Measurements from ENCODE around the gene MORN5.

MORN5 gene

DNA sequence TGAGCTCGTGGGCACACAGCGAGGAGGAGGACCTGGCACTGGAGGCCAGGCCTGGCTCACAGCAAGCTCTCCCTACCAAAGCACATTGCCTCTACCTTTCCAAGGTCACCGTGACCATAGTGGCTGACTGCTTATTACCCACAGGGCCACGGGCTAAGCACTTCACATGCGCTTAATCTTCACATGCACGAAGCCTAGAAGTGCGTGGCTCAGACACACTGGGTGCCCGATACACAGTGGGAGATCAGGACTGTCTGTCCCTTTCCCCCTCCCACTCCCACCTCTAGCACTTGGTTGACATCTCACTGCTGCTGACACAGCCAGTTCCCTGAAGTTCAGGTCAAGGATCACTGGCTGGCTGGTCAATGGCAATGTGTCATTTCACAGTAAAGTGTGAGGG lies 45.5 kb downstream of the MORN5 start:
- FAIRE-seq (no peak), DNase-seq (ENCODE audit: insufficient read length, low spot score) (no peak)
- TF ChIP-seq TAF1 (IDR thresholded peaks at IDR 0.05; ENCODE audit: low read depth, low read length) (no peak), POLR2AphosphoS5 (IDR thresholded peaks at IDR 0.05; ENCODE audit: low read depth, low read length) (no peak), PAX5 (IDR thresholded peaks at IDR 0.05; ENCODE audit: insufficient read depth, low read length, severe bottlenecking) (no peak), POLR2A (IDR thresholded peaks at IDR 0.05; ENCODE audit: low read depth, low read length) (no peak), POU2F2 (IDR thresholded peaks at IDR 0.05; ENCODE audit: low read depth, low read length) (no peak), SPI1 (IDR thresholded peaks at IDR 0.05; ENCODE audit: low read depth, low read length) (no peak)

DNA sequence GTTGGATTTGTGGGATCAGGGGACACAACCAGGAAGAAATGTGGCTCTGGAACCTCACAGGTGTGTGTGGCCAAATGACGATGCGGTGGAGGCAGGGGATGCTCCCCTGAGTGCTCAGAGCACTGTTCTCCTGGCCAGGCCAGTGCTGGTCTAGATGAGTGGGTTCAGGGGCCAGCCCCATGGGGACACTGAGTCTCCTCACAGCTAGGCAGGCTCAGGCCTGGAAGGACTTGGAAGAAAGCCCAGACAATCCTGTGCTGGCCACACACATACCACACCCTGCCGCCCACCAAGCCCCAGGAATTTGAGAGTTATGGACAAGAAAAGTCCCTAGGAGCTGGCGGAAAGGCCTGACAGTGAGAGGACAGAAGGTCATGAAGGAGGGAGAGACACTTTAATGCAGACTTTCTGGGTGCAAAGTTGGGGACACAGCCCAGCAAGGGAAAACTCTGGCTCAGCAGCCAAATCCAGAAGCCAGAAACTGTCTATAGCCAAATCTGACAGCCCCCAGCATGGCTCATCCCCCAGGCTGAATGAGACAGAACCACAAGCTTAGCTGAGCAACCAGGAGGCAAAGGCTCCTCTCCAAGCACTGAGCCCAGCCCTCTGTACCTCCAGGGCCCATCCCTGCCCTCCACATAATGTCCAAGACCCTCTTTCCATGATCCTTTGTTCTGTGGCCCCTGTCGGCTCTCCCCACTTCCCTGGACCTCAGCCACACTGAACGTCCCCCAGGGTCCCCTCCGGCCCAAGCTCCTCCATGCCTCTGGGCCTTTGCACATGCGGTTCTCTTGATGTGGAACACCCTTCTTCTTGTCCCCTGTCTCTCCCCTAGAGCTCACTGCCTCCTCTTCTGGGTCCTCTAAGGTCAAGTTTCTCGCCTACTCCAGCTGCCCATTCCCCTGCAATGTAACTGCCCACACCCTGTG lies 46.7 kb downstream of the MORN5 start:
- DNase-seq (ENCODE audit: insufficient read length, low spot score) (no peak), FAIRE-seq (no peak)
- TF ChIP-seq POU2F2 (IDR thresholded peaks at IDR 0.05; ENCODE audit: low read depth, low read length) (no peak), PAX5 (IDR thresholded peaks at IDR 0.05; ENCODE audit: insufficient read depth, low read length, severe bottlenecking) (no peak), POLR2A (IDR thresholded peaks at IDR 0.05; ENCODE audit: low read depth, low read length) (no peak), TAF1 (IDR thresholded peaks at IDR 0.05; ENCODE audit: low read depth, low read length) (no peak)

DNA sequence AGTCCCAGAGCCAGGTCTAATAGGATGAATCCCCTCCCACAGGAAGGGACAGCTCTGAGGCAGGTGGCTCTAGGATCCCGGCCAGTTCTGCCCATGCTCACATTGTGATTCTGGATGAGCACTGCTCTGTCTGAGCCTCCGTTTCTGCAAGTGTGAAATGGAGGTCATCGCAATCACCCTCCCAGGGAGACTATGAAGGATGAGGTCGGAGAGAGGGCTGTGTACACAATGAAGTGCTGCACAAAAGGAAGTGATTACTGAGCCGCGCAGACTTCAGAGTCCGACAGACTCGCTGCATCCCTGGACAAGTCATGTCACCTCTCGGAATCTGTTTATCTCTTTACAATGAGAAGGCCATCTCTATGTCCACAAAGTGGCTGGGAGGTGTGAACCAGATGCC lies 47.4 kb downstream of the MORN5 start:
- FAIRE-seq, result no peak
- no peak for DNase-seq (ENCODE audit: insufficient read length, low spot score)
- no peak for TF ChIP-seq PAX5 (IDR thresholded peaks at IDR 0.05; ENCODE audit: insufficient read depth, low read length, severe bottlenecking)
- no peak for TF ChIP-seq TAF1 (IDR thresholded peaks at IDR 0.05; ENCODE audit: low read depth, low read length)
- TF ChIP-seq POLR2AphosphoS5 (IDR thresholded peaks at IDR 0.05; ENCODE audit: low read depth, low read length), result no peak
- no peak for TF ChIP-seq POLR2A (IDR thresholded peaks at IDR 0.05; ENCODE audit: low read depth, low read length)
- no peak for TF ChIP-seq POU2F2 (IDR thresholded peaks at IDR 0.05; ENCODE audit: low read depth, low read length)
- no peak for TF ChIP-seq SPI1 (IDR thresholded peaks at IDR 0.05; ENCODE audit: low read depth, low read length)

DNA sequence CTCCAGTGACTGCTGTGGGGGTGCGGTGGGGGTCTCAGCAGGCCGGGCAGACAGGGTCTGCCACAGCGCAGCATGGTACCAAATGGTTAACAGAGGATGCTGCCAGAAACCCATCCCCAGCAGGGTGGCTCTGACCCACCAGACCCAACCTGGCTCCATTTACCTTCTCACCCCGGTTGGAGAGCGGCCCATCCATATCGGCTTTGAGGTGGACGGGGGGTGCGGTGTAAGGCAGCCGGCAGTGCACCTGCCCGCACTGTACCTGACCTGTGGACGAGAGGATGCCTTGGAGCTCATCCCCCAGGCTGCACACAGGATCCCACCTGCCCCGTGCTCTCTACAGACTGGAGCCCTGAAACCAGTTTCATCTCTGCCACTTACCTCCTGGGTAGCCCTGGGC lies 49.7 kb downstream of the MORN5 start:
- DNase-seq (ENCODE audit: insufficient read length, low spot score) (no peak), FAIRE-seq (no peak)
- TF ChIP-seq TAF1 (IDR thresholded peaks at IDR 0.05; ENCODE audit: low read depth, low read length), result no peak
- no peak for TF ChIP-seq POLR2AphosphoS5 (IDR thresholded peaks at IDR 0.05; ENCODE audit: low read depth, low read length)
- TF ChIP-seq POU2F2 (IDR thresholded peaks at IDR 0.05; ENCODE audit: low read depth, low read length), result no peak
- no peak for TF ChIP-seq PAX5 (IDR thresholded peaks at IDR 0.05; ENCODE audit: insufficient read depth, low read length, severe bottlenecking)

DNA sequence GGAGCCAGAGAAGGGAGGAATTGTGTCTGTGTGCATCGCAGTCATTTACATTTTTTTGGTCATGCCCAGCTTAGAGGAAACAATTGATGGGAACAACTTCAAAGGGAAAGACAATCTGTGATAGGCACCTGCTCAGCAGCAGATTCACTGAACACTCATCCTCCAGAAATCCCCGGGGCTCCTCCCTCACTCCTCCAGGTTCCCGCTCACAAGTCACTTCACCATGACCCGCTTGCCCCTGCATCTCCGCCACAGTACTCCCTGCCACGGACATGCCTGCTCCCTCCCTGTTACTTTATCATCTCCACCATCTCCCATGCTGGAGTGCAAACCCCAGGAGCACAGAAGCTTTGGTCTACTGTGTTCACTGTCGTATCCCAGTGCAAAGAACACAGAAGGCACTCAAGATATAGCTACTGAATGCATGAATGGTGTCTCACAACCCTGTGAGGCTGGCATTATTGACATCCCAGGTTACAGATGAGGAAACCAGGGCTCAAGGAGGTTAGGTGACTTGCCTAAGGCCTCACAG lies 52.8 kb downstream of the MORN5 start:
- DNase-seq (ENCODE audit: insufficient read length, low spot score) (no peak), FAIRE-seq (no peak)
- TF ChIP-seq SPI1 (IDR thresholded peaks at IDR 0.05; ENCODE audit: low read depth, low read length), result no peak
- no peak for TF ChIP-seq TAF1 (IDR thresholded peaks at IDR 0.05; ENCODE audit: low read depth, low read length)
- TF ChIP-seq PAX5 (IDR thresholded peaks at IDR 0.05; ENCODE audit: insufficient read depth, low read length, severe bottlenecking), result no peak
- no peak for TF ChIP-seq POU2F2 (IDR thresholded peaks at IDR 0.05; ENCODE audit: low read depth, low read length)
- TF ChIP-seq POLR2A (IDR thresholded peaks at IDR 0.05; ENCODE audit: low read depth, low read length), result no peak
- TF ChIP-seq POLR2AphosphoS5 (IDR thresholded peaks at IDR 0.05; ENCODE audit: low read depth, low read length), result no peak

DNA sequence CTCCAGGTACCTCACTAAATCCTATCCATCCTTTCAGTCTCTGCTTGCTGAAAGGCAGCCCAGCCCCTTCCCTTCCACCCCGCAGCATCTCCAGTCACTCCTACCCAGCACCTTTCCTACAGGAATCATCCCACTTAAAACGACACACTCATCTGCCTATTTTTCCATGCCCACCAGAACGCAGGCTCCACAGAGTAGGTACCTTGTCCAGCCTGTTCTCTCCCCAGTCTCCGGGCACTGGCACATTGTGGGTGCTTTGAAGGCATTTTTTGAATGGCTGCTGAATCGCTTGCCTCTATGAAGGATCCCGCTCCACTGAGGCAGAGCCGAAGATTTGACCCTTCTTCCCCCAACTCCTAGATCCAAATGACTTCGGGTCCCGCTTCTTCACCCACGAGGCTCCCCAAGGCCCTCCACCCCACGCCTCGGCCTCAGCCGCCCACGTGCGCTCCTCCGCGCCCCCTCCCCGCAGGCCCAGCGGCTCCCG lies 53.4 kb downstream of the MORN5 start:
- DNase-seq (ENCODE audit: insufficient read length, low spot score) (no peak), FAIRE-seq (no peak)
- TF ChIP-seq SPI1 (IDR thresholded peaks at IDR 0.05; ENCODE audit: low read depth, low read length), result no peak
- no peak for TF ChIP-seq TAF1 (IDR thresholded peaks at IDR 0.05; ENCODE audit: low read depth, low read length)
- no peak for TF ChIP-seq PAX5 (IDR thresholded peaks at IDR 0.05; ENCODE audit: insufficient read depth, low read length, severe bottlenecking)
- no peak for TF ChIP-seq POLR2A (IDR thresholded peaks at IDR 0.05; ENCODE audit: low read depth, low read length)
- TF ChIP-seq POLR2AphosphoS5 (IDR thresholded peaks at IDR 0.05; ENCODE audit: low read depth, low read length), result no peak
- no peak for TF ChIP-seq POU2F2 (IDR thresholded peaks at IDR 0.05; ENCODE audit: low read depth, low read length)

DNA sequence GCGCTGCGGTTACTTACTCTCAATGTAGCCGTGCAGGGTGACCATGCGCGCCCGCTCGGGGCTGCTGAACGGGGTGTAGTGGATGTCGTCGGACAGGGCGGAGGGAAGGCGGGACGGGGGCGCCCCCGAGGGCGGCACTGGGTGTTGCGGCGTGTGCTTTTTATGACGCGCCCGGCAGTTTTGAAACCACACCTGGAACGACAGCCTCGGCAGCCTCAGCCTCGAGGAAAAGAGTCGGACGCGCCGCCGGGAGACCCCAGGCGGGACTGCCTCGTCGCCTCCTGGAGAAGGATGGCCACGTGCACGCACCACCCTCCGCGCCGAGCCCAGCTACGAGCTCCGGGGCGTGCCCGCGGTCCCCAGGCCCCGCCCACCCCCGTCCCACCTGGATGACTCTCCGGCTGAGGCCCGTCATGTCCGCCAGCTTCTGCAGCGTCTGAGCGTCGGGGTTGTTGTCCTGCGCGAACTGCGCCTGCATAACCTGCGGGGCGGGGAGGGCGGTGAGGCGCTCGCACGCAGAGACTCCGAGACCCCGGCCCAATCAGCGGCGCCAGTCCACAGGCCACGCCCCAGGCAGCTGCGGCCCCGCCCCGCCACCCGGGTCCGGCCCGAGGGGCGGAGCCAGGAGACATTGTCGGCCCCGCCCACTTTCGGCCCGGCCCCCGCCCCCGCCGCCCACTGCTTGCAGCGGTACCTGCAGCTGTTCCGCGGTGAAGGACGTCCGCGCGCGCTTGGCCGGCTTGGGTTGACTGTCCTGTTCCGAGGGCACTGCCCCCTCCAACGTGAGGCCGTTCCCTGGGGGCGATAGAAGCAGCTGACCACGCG lies 54.1 kb downstream of the MORN5 start:
- peak; percentile 78 for DNase-seq (ENCODE audit: insufficient read length, low spot score)
- no peak for TF ChIP-seq SPI1 (IDR thresholded peaks at IDR 0.05; ENCODE audit: low read depth, low read length)
- FAIRE-seq, result peak; percentile 47

DNA sequence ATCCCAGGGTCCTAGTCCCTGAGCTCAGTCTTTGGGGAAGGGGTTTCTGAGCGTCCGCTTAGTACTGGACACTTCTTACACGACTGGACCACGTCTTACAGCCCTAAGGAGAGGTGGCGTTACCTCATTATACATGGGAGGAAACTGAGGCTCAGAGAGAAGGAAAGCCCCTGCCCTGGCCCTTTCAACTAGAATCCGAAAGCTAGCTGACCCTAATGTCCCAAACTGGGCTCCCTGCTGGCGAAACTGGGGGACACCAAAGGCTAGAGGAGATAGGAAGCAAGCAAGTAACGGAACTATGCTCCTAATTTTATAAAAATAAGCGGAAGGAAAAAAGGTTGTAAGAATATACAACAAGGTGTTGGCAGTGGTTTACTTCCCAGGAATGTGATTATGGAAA lies 54.8 kb downstream of the MORN5 start:
- FAIRE-seq, result no peak
- DNase-seq (ENCODE audit: insufficient read length, low spot score), result no peak
- TF ChIP-seq POLR2AphosphoS5 (IDR thresholded peaks at IDR 0.05; ENCODE audit: low read depth, low read length) (no peak), POLR2A (IDR thresholded peaks at IDR 0.05; ENCODE audit: low read depth, low read length) (no peak), POU2F2 (IDR thresholded peaks at IDR 0.05; ENCODE audit: low read depth, low read length) (no peak), TAF1 (IDR thresholded peaks at IDR 0.05; ENCODE audit: low read depth, low read length) (no peak), SPI1 (IDR thresholded peaks at IDR 0.05; ENCODE audit: low read depth, low read length) (no peak), PAX5 (IDR thresholded peaks at IDR 0.05; ENCODE audit: insufficient read depth, low read length, severe bottlenecking) (no peak)

DNA sequence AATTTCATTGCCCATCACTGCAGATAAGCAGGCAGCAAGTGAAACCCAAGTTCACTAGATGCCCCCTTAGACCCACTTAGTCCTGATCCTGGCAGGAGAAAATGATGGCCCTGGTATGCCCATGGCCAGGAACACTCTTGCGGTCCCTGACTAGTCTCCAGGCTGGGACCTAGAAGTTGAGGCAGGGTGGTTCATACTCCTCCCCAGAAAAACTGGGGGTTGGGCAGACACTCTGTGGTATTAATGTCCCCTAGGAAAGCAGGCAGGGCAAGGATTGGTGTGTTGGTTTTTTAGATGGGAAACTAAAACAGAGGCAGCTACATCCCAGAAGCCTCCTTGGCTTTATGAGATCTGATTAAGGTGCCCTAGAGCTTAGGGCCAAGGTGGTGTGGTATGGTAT lies 56.0 kb downstream of the MORN5 start:
- no peak for FAIRE-seq
- no peak for DNase-seq (ENCODE audit: insufficient read length, low spot score)
- TF ChIP-seq PAX5 (IDR thresholded peaks at IDR 0.05; ENCODE audit: insufficient read depth, low read length, severe bottlenecking) (no peak), POLR2AphosphoS5 (IDR thresholded peaks at IDR 0.05; ENCODE audit: low read depth, low read length) (no peak), SPI1 (IDR thresholded peaks at IDR 0.05; ENCODE audit: low read depth, low read length) (no peak), POLR2A (IDR thresholded peaks at IDR 0.05; ENCODE audit: low read depth, low read length) (no peak), TAF1 (IDR thresholded peaks at IDR 0.05; ENCODE audit: low read depth, low read length) (no peak), POU2F2 (IDR thresholded peaks at IDR 0.05; ENCODE audit: low read depth, low read length) (no peak)

Data from GM12891 (cell line).